GM18498 (cell line): ENCODE data around the gene CCDC97.
"Not testable (repeated sequence)": the region's sequence is repeated elsewhere in the genome, so short reads cannot be mapped to it uniquely, and the experiment has no call there.

ENCODE experiments used
- ATAC-seq: cut with Tn5 transposase; IDR thresholded peaks from one replicate; pipeline ENCODE4 v1.9.1; 2021; ENCODE audit warnings: mild to moderate bottlenecking, moderate library complexity; ENCODE audit not compliant: unreplicated experiment

CCDC97 gene

DNA sequence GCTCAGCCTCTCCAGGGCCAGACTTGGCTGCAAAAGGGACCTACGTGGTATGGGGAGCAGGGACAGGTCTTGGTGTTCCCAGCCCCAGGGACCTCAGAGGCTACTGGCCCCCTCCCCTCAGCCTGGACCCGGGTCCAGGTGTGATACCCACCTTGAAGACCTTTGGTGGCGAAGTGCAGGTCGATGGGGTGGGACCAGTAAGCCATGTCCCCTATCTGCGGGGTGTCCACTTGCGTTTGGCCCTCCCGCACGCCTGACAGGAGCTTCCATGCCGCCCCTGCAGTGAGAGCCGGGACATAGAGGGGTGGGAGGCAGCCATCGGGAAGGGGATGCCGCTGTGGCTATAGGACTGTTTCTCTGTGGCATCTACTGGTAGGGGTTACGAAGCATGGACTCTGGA lies 47.8 kb downstream of the CCDC97 start:
- ATAC-seq = no peak

GRCh38 chr19:41359741-41360140 lies 49.8 kb downstream of the CCDC97 start:
- no peak for ATAC-seq

- no peak for ATAC-seq
These were observed 52.3 kb downstream of the CCDC97 start for GRCh38 chr19:41362143-41362847.

- no peak for ATAC-seq
These were observed 53.4 kb downstream of the CCDC97 start for GRCh38 chr19:41363371-41363752.

GRCh38 chr19:41363753-41364523 lies 54.0 kb downstream of the CCDC97 start, which contains the start of gene B9D2:
B9D2 (minus strand) TSS chr19:41364149; CDS start chr19:41363519, 630 bp downstream.
- peak; percentile 90 for ATAC-seq

DNA sequence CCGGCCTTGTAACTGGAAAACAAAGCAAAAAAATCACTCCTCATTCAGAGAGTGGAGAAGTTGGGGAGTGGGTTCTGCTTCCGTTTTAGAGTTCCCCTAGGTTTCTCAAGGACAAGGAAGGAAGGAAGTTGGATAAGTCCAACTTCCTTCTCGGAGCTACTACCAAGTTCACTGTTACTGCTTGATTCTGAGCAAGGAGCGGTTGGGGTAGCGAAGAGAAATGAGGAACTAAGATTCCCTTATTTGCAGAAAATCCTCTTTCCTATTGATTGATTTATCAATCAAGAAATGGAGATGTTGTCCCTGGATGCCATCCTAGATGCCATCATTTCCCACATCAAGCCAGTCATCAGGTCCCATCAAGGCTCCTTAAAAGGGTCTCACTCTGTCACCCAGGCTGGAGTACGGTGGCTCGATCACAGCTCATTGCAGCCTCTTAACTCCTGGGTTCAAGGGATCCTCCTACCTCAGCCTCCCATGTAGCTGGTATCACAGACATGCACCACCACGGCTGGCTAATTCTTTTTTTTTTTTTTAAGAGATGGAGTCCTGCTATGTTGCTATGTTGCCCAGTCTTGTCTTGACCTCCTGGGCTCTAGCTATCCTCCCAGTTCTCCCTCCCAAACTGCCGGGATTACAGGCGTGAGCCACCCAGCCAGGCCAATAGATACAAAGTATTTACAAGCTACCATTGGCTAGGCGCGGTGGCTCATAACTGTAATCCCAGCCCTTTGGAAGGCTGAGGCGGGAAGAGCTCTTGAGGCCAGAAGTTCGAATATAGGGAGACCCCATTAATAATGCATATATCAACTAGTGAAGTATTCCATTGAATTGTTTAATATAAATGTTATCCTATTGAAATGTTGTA lies 54.8 kb downstream of the CCDC97 start:
- no peak for ATAC-seq

GRCh38 chr19:41366089-41366488 lies 56.1 kb downstream of the CCDC97 start:
- ATAC-seq = no peak

DNA sequence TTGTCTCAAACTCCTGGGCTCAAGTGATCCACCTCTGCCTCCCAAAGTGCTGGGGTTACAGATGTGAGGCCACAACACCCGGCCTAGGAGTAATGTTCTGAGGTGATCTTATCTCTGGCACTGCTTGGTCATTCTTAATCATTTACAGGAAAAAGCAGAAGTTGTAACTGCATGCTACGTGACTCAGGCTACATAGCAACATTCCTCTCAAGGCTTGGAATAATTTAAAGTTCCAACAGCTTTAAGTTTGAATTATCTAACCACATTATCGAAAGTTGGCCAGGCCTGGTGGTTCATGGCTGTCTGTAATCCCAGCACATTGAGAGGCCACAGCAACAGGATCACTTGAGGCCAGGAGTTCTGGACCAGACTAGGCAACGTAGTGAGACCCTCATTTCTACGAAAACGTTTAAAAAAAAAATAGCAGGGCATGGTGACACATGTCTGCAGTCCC lies 57.9 kb downstream of the CCDC97 start:
- no peak for ATAC-seq

GRCh38 chr19:41369769-41370168 lies 59.8 kb downstream of the CCDC97 start:
- no peak for ATAC-seq

DNA sequence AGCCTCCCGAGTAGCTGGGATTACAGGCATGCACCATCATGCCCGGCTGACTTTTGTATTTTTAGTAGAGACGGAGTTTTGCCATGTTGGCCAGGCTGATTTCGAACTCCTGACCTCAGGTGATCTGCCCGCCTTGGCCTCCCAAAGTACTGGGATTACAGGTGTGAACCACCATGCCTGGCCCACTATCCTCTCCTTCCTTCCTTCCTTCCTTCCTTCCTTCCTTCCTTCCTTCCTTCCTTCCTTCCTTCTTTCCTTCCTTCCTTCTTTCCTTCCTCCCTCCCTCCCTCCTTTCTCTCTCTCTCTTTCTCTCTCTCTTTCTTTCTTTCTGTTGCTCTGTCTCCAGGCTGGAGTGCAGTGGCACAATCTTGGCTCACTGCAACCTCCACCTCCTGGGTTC lies 61.1 kb downstream of the CCDC97 start:
- ATAC-seq = not testable (repeated sequence)

- no peak for ATAC-seq
These were observed 61.6 kb downstream of the CCDC97 start for GRCh38 chr19:41371541-41371940.

- ATAC-seq = no peak
These were observed 62.5 kb downstream of the CCDC97 start for GRCh38 chr19:41372501-41372900.

DNA sequence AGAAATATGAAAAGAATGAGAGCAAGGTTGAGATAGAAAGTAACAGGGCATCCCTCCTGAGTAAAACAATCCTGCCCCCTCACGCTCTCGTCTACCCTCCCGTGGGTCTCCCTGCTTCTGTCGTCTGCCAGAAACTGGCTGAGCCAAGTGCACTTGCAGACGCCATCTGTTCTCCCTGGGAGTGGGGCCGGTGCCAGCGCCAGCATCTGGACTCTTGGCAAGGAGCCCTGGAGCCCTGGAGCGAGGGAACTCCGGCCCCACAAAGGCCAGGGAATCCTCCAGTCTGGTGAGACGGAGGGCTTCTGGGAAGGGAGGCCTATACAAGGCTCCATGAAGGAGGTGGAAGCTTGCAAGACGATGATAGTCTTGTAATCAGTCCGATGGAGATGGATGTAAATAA lies 64.0 kb downstream of the CCDC97 start:
- ATAC-seq = no peak
